ENCODE results near the gene SNTB2. TPM values are rescaled to one million over a fixed set of nuclear protein-coding genes. Genes with fewer than 3 reads are reported as not detected.
A peak's percentile ranks its signal among the peaks of the same experiment; 100 is the strongest.

SNTB2 gene
- total and polyA plus RNA-seq, 2 of the 13 experiments (the other 11 are each of a cell fraction or from before 2014, with no cell fraction given) = 11.5 to 19.2 TPM

DNA sequence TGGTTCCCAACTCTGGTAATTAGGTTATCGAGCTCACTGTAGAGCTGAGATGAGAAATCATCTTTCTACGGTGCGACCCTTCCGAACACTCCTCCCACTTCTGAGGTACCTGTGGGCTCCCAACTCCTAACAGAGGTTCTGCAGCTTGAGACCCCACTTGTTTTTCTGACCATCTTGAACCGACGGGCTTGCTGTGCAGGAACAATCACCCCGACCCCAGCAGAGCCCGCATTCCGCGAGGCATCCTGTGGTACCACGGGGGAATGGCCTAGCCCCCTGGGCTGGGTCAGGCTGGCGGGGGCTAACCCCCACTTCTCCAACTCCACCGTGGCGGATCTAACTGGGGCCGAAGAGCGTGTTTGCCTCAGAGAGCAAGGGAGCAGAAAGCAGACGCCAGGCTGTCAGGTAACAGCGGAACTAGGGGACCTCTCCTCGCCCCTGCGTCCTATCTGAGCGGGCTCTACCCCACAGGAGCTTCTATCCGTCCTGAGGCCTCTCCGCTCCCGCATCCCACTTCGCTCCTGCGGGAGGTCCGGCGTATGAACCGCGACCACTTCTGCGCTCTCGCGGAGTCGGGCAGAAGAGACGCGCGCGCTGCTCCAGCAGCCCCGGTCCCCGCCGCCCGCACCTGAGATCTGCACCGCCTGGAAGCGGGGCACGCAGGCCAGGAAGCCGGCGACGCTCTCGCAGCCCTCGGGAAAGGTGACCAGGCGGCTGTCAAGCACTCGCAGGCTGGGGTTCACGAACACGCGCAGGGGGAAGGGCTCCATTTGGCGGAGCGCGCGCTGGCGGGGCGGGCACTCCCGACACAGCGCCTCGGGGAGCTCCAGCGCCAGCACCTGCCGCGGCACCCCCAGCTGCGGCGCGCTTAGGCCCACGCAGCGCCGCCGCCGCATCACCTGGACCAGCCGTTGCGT is 142.7 kb downstream of the SNTB2 start (continued):
- TF ChIP-seq ZNF225 (CRISPR knock-in tag; IDR thresholded peaks at IDR 0.05) = no peak
- TF ChIP-seq KLF12 (CRISPR knock-in tag; IDR thresholded peaks at IDR 0.05; ENCODE audit: borderline replicate concordance) = no peak
- peak; percentile 70 for TF ChIP-seq AGO1 (IDR thresholded peaks at IDR 0.05; ENCODE audit: low read depth, low read length, poor library complexity, severe bottlenecking)
- TF ChIP-seq ZNF513 (CRISPR knock-in tag; conservative IDR thresholded peaks at IDR 0.05) = no peak
- TF ChIP-seq SAP130 (CRISPR knock-in tag; IDR thresholded peaks at IDR 0.05; ENCODE audit: low read depth) = no peak; the same call in 1 of the 2 replicates
- TF ChIP-seq TBL1XR1 (IDR thresholded peaks at IDR 0.05; ENCODE audit: borderline replicate concordance, low read length, partially characterized antibody) = no peak
- TF ChIP-seq ZNF557 (CRISPR knock-in tag; IDR thresholded peaks at IDR 0.05) = no peak
- TF ChIP-seq ZBTB10 (CRISPR knock-in tag; IDR thresholded peaks at IDR 0.05; ENCODE audit: borderline replicate concordance) = no peak
- TF ChIP-seq ZNF232 (CRISPR knock-in tag; IDR thresholded peaks at IDR 0.05; ENCODE audit: borderline replicate concordance) = 0 out of 2 replicates have a peak, but pooled peaks have one; percentile 27
- no peak; the same call in 1 of the 2 replicates for TF ChIP-seq ZNF354B (CRISPR knock-in tag; IDR thresholded peaks at IDR 0.05)
- TF ChIP-seq ZNF253 (CRISPR knock-in tag; IDR thresholded peaks at IDR 0.05; ENCODE audit: borderline replicate concordance) = no peak
- TF ChIP-seq HOXA9 (CRISPR knock-in tag; IDR thresholded peaks at IDR 0.05; ENCODE audit: borderline replicate concordance) = no peak
- no peak for TF ChIP-seq ZNF567 (CRISPR knock-in tag; IDR thresholded peaks at IDR 0.05; ENCODE audit: borderline replicate concordance)
- no peak for TF ChIP-seq ELF3 (CRISPR knock-in tag; IDR thresholded peaks at IDR 0.05)
- TF ChIP-seq BCL6 (CRISPR knock-in tag; IDR thresholded peaks at IDR 0.05) = no peak; the same call in 1 of the 2 replicates
- TF ChIP-seq, protein P1, sequence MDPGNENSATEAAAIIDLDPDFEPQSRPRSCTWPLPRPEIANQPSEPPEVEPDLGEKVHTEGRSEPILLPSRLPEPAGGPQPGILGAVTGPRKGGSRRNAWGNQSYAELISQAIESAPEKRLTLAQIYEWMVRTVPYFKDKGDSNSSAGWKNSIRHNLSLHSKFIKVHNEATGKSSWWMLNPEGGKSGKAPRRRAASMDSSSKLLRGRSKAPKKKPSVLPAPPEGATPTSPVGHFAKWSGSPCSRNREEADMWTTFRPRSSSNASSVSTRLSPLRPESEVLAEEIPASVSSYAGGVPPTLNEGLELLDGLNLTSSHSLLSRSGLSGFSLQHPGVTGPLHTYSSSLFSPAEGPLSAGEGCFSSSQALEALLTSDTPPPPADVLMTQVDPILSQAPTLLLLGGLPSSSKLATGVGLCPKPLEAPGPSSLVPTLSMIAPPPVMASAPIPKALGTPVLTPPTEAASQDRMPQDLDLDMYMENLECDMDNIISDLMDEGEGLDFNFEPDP (CRISPR knock-in tag; conservative IDR thresholded peaks at IDR 0.05) = 0 out of 2 replicates have a peak, but pooled peaks have one; percentile 97
- no peak; the same call in 1 of the 2 replicates for TF ChIP-seq TFAP4 (IDR thresholded peaks at IDR 0.05; ENCODE audit: borderline replicate concordance, low read depth)
- TF ChIP-seq ZBTB42 (CRISPR knock-in tag; IDR thresholded peaks at IDR 0.05) = no peak
- TF ChIP-seq ZMYM4 (CRISPR knock-in tag; IDR thresholded peaks at IDR 0.05) = no peak
- no peak for TF ChIP-seq TRIM24 (CRISPR knock-in tag; IDR thresholded peaks at IDR 0.05)
- 0 out of 2 replicates have a peak, but pooled peaks have one; percentile 6 for TF ChIP-seq ZSCAN25 (CRISPR knock-in tag; IDR thresholded peaks at IDR 0.05)
- TF ChIP-seq ZNF749 (CRISPR knock-in tag; IDR thresholded peaks at IDR 0.05; ENCODE audit: borderline replicate concordance) = no peak
- TF ChIP-seq MAFK (conservative IDR thresholded peaks at IDR 0.05 in 1 of 2, IDR thresholded peaks at IDR 0.05 in 1 of 2; ENCODE audit: low read length in 2 of 2) = no peak
